Suprapubic skin (tissue), 4 donors: Measurements from ENCODE around the gene ANKRD61.

Experiments used
- CTCF ChIP-seq, 2 donors: fragments of 200-600 bp in 1 of 2; fragments of 450-650 bp in 1 of 2; sonication (generic) in 1 of 2; IDR thresholded peaks; one replicate each; pipeline ENCODE4 v1.5.1; 2016 to 2019; ENCODE audit warnings: antibody characterized with exemption in 2 of 2, mild to moderate bottlenecking in 1 of 2, moderate library complexity in 1 of 2
- EP300 ChIP-seq: sonication (generic); formaldehyde crosslinking; IDR thresholded peaks from one replicate; pipeline ENCODE4 v1.6.1; 2017; ENCODE audit warnings: antibody characterized with exemption
- POLR2A ChIP-seq, 2 donors: fragments of 450-650 bp; IDR thresholded peaks; one replicate each; pipeline ENCODE4 v1.6.1; 2017; ENCODE audit warnings: antibody characterized with exemption in 2 of 2, mild to moderate bottlenecking in 2 of 2, moderate library complexity in 2 of 2
- POLR2AphosphoS5 ChIP-seq, 3 donors: sonication (generic); formaldehyde crosslinking; IDR thresholded peaks; one replicate each; pipeline ENCODE4 v1.6.1; 2017; ENCODE audit warnings: antibody characterized with exemption in 3 of 3

- TF ChIP-seq CTCF (IDR thresholded peaks at IDR 0.05) = no peak
- TF ChIP-seq EP300 = no peak
- TF ChIP-seq POLR2A (IDR thresholded peaks at IDR 0.05) = no peak
- no peak for TF ChIP-seq POLR2AphosphoS5 (IDR thresholded peaks at IDR 0.05)
Observed at GRCh38 chr7:6015917-6016652, 15.1 kb upstream of the ANKRD61 start.
